Measurements from ENCODE around the gene ARNT2.

Gene ARNT2

DNA sequence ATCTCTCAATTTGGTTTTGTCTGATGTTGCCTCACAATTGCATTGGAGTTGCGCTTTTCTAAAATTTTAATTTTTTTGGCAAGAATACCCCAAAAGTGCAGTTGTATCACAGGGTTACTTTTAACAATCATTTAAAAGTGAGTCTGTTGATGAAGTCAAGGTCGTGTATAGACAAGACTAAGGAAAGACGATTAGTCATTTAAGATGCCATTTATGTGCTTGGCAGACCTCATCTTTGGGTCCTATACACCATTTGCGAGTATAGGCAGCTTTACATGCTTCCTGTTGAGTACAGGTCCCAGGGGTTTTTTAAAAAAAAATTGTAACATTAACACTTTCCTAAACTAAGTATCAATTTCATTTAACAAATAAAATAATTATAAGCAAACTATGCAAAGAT lies 12.5 kb downstream of the ARNT2 start:
- no peak for DNase-seq (ENCODE audit: low spot score)
- TF ChIP-seq, protein P1, sequence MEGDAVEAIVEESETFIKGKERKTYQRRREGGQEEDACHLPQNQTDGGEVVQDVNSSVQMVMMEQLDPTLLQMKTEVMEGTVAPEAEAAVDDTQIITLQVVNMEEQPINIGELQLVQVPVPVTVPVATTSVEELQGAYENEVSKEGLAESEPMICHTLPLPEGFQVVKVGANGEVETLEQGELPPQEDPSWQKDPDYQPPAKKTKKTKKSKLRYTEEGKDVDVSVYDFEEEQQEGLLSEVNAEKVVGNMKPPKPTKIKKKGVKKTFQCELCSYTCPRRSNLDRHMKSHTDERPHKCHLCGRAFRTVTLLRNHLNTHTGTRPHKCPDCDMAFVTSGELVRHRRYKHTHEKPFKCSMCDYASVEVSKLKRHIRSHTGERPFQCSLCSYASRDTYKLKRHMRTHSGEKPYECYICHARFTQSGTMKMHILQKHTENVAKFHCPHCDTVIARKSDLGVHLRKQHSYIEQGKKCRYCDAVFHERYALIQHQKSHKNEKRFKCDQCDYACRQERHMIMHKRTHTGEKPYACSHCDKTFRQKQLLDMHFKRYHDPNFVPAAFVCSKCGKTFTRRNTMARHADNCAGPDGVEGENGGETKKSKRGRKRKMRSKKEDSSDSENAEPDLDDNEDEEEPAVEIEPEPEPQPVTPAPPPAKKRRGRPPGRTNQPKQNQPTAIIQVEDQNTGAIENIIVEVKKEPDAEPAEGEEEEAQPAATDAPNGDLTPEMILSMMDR (IDR thresholded peaks at IDR 0.05; ENCODE audit: extremely low read depth, insufficient read depth, missing control alignments) = no peak
- in situ Hi-C loops (cut with MboI; ENCODE audit: low pct_unique_long_range_greater_than_20kb, low sequenced_read_pairs, unreplicated experiment) = no loop called here

DNA sequence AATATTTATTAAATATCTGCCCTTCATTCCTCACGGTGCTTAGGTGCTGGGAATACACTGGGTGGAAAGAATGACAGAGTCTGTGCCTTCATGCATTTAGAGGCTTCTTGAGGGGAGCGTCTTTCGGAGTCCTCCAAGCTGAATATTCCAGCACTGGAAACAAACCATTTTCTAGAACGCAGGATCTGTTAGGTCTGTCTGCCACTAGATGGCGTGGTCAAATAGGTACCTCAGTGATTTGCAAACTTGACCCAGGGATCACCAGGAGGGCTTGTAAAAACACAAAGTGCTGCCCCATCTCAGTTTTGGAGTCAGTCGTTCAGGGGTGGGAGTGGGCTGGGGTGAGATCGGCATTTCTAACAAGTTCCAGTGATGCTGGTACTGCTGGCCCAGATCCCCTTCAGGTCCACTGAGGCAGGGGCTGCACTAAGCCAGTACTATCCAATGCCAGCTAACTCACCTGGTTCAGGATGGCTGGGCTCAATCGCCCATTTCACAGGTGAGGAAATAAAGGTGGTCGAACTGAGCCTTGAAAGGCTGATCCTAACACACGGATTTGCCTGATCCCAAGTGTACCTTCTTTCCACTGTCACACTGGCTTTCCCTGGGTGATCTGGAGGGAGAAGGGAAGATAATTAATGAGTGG lies 14.8 kb downstream of the ARNT2 start:
- in situ Hi-C loops (cut with MboI; ENCODE audit: low pct_unique_long_range_greater_than_20kb, low sequenced_read_pairs, unreplicated experiment) = no loop called here

DNA sequence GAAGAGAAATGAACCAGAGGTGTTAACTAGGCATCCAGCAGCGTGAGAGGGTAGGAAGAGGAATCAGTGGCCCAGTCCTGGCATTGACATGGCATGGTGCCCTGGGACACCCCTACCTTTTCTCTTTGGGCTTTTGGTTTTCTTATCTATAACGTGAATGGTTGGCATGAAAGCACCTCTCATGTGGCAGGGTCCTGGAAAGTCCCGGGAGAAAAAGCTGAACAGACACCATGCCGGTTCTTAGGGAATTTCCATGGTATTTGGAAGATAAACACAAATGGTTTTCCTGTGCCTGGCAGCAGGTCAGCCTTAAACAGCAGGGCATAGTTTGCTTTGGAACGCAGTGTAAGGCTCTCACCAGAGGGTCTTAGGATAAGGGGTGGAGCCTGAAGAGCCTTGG lies 15.4 kb downstream of the ARNT2 start:
- no peak for DNase-seq (ENCODE audit: low spot score)
- in situ Hi-C loops (cut with MboI; ENCODE audit: low pct_unique_long_range_greater_than_20kb, low sequenced_read_pairs, unreplicated experiment) = no loop called here
- TF ChIP-seq, protein P1 (IDR thresholded peaks at IDR 0.05; ENCODE audit: extremely low read depth, insufficient read depth, missing control alignments) = no peak

More for the DNA sequence above, 14.8 kb downstream of the ARNT2 start:
- TF ChIP-seq, protein P1 (IDR thresholded peaks at IDR 0.05; ENCODE audit: extremely low read depth, insufficient read depth, missing control alignments) = peak; percentile 73
- no peak for DNase-seq (ENCODE audit: low spot score)

DNA sequence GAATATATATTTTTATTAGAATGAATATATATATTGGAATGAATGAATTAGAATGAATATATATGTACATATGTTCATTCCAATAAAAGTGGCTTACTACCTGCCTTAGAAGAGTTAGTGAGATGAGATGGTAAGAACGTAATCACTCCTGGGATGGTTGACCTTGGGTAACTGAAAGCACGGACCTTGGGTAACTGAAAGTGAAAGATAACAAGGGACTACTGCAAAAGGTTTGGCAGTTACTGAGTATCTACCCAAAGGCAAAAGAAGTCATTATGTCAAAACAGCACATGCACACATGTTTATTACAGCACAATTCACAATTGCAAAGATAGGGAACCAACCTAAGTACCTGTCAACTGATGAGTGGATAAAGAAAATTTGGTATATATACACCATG lies 16.5 kb downstream of the ARNT2 start:
- in situ Hi-C loops (cut with MboI; ENCODE audit: low pct_unique_long_range_greater_than_20kb, low sequenced_read_pairs, unreplicated experiment) = no loop called here
- TF ChIP-seq, protein P1 (IDR thresholded peaks at IDR 0.05; ENCODE audit: extremely low read depth, insufficient read depth, missing control alignments) = no peak

DNA sequence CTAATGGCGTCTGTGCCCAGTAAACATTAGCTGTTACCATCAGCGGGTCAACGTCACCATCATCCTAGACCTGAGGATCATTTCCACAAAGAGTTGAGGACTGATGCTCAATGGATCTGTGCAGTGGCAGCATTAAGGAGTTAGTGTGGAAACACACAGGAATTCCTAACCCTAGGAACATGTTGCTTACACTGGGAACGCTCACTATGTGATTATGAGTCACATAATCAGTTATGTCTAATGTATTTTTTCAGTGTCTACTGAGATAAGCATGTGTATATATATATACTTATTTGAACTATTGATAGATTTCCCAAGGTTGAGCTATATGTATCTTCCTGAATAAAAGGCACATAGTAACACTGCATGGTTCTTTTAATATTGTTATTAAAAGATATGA lies 19.0 kb downstream of the ARNT2 start:
- in situ Hi-C loops (cut with MboI; ENCODE audit: low pct_unique_long_range_greater_than_20kb, low sequenced_read_pairs, unreplicated experiment) = no loop called here
- no peak for DNase-seq (ENCODE audit: low spot score)
- TF ChIP-seq, protein P1 (IDR thresholded peaks at IDR 0.05; ENCODE audit: extremely low read depth, insufficient read depth, missing control alignments) = no peak

More for the DNA sequence above, 16.5 kb downstream of the ARNT2 start:
- no peak for DNase-seq (ENCODE audit: low spot score)

DNA sequence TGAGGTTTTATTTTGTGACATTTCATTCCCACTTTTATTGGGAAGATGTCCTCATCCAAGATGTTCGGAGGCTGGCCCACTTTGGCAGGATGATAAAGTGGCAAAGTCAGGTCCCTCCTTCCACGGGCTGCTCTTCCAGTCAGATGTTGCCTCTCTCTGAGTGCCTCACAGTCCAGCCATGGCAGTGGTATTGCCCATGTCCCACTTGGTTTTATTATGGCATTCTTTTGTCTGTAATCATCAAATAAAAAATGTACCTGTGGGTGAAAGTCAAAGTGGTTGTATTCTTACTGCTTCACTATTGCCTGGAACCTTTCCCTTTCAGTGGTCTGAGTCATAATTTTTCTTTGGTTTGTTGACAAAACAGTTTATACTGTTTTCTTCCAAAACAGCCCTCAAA lies 20.2 kb downstream of the ARNT2 start:
- no peak for DNase-seq (ENCODE audit: low spot score)
- in situ Hi-C loops (cut with MboI; ENCODE audit: low pct_unique_long_range_greater_than_20kb, low sequenced_read_pairs, unreplicated experiment) = no loop called here
- TF ChIP-seq, protein P1 (IDR thresholded peaks at IDR 0.05; ENCODE audit: extremely low read depth, insufficient read depth, missing control alignments) = no peak
